ENCODE results near the gene UBE2J2. TPM values are rescaled to one million over a fixed set of nuclear protein-coding genes. Genes with fewer than 3 reads are reported as not detected.

Gene UBE2J2
- total and polyA plus RNA-seq, 8 donors, result 14.0 to 252 (median 46.5) TPM

GRCh38 chr1:1227386-1227785 is 46.3 kb downstream of the UBE2J2 start:
- H3K36me3 ChIP-seq, result peaks cover 47 to 78% (median 70%) of the 10 kb centered on the region in 4 donors
- no peak overlapping the region for H3K27ac ChIP-seq
- H3K4me3 ChIP-seq, result no peak overlapping the region
- H3K27me3 ChIP-seq, result no peaks in the 10 kb centered on the region
- no peaks in the 10 kb centered on the region for H3K9me3 ChIP-seq
- TF ChIP-seq EP300 (IDR thresholded peaks at IDR 0.05) (no peak), CTCF (IDR thresholded peaks at IDR 0.05) (no peak), POLR2AphosphoS5 (IDR thresholded peaks at IDR 0.05) (no peak), POLR2A (IDR thresholded peaks at IDR 0.05) (no peak)
- H3K4me1 ChIP-seq, result peaks cover 15 to 72% (median 50%) of the 10 kb centered on the region in 4 donors
- DNase-seq, result no peak
- intact Hi-C loops (cut with DNase I; ENCODE audit: low total_unique reads), result loop anchor here (5.0 to 10.0 kb wide), 2 partner anchors 53 to 105 kb away; partner anchors contain the start of gene TTLL10
- 93 to 99% (median 94%) methylated on average over 16 to 25 of the region's 25 CpGs for WGBS, 5 donors

- intact Hi-C loops (cut with DNase I; ENCODE audit: low total_unique reads), result loop anchor here (5.0 to 10.0 kb wide), 2 partner anchors 52 to 104 kb away; partner anchors contain the start of gene TTLL10
- peaks cover 15 to 78% (median 52%) of the 10 kb centered on the region in 4 donors for H3K4me1 ChIP-seq
- WGBS, 5 donors, result 88 to 93% (median 91%) methylated on average over 29 to 44 of the region's 44 CpGs
- no peaks in the 10 kb centered on the region for H3K9me3 ChIP-seq
- H3K4me3 ChIP-seq, result no peak overlapping the region
- H3K27me3 ChIP-seq, result no peaks in the 10 kb centered on the region
- no peak for TF ChIP-seq EP300 (IDR thresholded peaks at IDR 0.05)
- no peak for TF ChIP-seq CTCF (IDR thresholded peaks at IDR 0.05)
- TF ChIP-seq POLR2AphosphoS5 (IDR thresholded peaks at IDR 0.05), result no peak
- no peak for TF ChIP-seq POLR2A (IDR thresholded peaks at IDR 0.05)
- no peak for DNase-seq
- peaks cover 53 to 84% (median 76%) of the 10 kb centered on the region in 4 donors for H3K36me3 ChIP-seq
- H3K27ac ChIP-seq, result no peak overlapping the region
Observed at GRCh38 chr1:1226566-1227362, 46.9 kb downstream of the UBE2J2 start.

- Histone ChIP-seq H3K27me3 (no peaks in the 10 kb centered on the region), H3K4me1 (peaks cover 15 to 78% (median 50%) of the 10 kb centered on the region in 4 donors), H3K9me3 (no peaks in the 10 kb centered on the region), H3K27ac (peak overlapping the region in 3 of 5 donors; percentile 2 to 9 (median 4)), H3K4me3 (no peak overlapping the region), H3K36me3 (peaks cover 53 to 93% (median 85%) of the 10 kb centered on the region in 4 donors)
- peak in 1 of 2 donors; percentile 85 for DNase-seq
- TF ChIP-seq CTCF (IDR thresholded peaks at IDR 0.05) (no peak), POLR2A (IDR thresholded peaks at IDR 0.05) (no peak), POLR2AphosphoS5 (IDR thresholded peaks at IDR 0.05) (peak in 1 of 3 donors; percentile 3), EP300 (IDR thresholded peaks at IDR 0.05) (no peak)
- intact Hi-C loops (cut with DNase I; ENCODE audit: low total_unique reads), result loop anchor here (5.0 to 10.0 kb wide), 2 partner anchors 51 to 104 kb away; partner anchors contain the start of gene TTLL10
- WGBS, 5 donors, result 39 to 70% (median 55%) methylated on average over 18 of the region's 18 CpGs
Observed at GRCh38 chr1:1225913-1226312, 47.7 kb downstream of the UBE2J2 start.

GRCh38 chr1:1225238-1225845 is 48.3 kb downstream of the UBE2J2 start:
- no peaks in the 10 kb centered on the region for H3K9me3 ChIP-seq
- intact Hi-C loops (cut with DNase I; ENCODE audit: low total_unique reads), result loop anchor here (5.0 to 10.0 kb wide), 2 partner anchors 51 to 103 kb away; partner anchors contain the start of gene TTLL10
- peak overlapping the region in 2 of 5 donors; percentile 2 to 9 for H3K27ac ChIP-seq
- no peaks in the 10 kb centered on the region for H3K27me3 ChIP-seq
- H3K36me3 ChIP-seq, result peaks cover 53 to 98% (median 91%) of the 10 kb centered on the region in 4 donors
- peak in 1 of 2 donors; percentile 89 for DNase-seq
- 55 to 69% (median 58%) methylated on average over 16 to 34 of the region's 34 CpGs for WGBS, 5 donors
- no peak overlapping the region for H3K4me3 ChIP-seq
- peaks cover 11 to 72% (median 44%) of the 10 kb centered on the region in 4 donors for H3K4me1 ChIP-seq
- TF ChIP-seq POLR2AphosphoS5 (IDR thresholded peaks at IDR 0.05) (peak in 2 of 3 donors; percentile 9 to 47), EP300 (IDR thresholded peaks at IDR 0.05) (no peak)

All from stomach (tissue), 9 donors.